HG02870 (cell line): ENCODE data around the gene ZNF335.

Experiments used
- ATAC-seq: cut with Tn5 transposase; IDR thresholded peaks from one replicate; pipeline ENCODE4 v1.9.1; 2021; ENCODE audit warnings: mild to moderate bottlenecking, moderate library complexity; ENCODE audit not compliant: unreplicated experiment

The ZNF335 gene

DNA sequence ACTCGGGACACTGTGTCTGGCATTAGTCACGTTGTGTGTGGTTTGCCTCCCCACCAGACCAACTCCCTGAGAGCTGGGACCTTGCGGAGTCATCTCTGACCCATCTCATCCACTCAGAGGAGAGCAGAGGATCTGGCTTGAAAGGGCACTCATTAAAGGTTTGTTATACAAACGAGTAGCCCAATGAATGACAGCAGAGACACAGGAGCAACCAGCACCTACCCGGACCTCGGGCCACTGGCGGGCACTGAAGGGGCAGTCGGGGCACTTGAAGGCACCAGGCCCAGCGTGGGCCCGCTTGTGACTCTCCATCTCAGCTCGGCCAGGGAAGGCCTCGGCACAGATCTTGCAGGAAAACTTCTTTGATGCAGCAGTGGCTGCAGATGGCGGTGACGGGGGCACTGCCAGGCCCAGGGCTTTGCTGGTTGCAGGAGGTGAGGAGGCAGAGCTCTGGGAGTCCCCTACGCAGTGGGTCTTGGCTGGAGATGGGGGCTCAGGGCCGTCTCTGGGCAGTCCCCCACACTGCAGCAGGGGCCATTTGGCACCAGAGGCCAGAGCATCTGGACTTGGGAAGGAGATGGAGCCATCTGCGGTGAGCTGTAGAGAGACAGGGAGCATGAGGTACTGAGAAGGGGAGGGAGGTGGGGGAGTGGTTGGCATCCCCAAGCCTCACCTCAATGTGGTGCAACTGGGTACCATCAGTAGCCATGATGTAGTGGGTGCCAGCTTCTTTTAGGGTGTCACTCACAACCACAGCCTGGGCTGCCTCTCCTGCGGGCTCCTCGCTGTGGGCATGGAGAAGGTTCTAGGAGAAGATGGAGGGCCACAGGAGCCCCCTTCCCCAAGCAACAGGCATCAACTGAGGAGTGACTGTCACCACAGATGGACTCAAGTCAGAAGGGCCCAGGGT is 19.8 kb downstream of the ZNF335 start:
- ATAC-seq: no peak

DNA sequence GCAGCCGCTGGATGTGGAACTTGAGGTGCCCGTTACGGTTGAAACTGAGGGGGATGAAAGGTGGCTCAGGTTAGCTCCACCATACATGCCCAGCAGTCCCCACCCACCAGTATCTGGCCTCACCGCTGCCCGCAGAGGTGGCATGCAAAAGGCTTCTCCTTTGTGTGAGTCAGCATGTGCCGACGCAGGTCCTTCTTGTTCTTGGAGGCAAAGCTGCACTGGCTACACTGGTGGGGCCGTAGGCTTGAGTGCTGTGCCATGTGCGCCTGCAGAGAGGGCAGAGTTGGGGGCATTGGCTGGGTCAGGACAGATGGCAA is 21.7 kb downstream of the ZNF335 start:
- no peak for ATAC-seq

DNA sequence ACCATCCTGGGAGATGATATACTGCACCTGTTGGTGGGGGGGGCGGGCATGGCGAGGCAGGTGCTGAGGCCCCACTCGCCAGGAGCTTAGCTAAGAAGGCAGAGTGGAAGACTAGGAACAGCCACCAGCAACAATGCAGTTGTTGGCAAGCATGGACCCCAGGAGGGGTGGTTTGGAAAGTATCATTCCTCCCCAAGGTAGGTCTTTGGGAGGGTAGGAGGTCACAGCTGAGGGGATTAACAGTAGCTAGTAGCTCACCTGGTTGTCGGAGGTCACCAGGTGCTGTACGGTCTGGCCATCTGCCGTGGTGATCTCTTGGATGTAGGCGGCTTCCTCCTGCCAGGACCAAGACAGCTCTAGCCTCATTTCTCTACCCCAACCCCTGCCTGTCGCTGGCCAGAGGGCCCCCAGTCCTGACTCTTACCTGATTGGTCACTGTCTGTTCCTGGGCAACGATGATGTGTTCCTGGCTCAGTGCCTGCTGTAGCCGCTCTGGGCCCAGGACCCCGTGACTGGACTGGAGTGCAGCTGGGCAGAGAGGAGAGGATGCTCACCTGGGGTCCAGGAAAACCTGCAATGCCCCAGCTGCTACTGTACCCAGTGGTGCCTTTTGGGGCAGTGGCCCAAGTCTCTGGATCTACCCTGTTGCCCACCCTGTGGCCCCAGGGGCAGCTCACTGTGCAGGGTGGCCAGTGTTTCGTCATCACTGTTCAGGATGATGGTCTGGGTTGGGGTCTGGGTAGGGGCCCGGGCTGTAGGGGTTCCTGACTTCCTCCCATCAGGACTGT is 22.3 kb downstream of the ZNF335 start:
- ATAC-seq: no peak

DNA sequence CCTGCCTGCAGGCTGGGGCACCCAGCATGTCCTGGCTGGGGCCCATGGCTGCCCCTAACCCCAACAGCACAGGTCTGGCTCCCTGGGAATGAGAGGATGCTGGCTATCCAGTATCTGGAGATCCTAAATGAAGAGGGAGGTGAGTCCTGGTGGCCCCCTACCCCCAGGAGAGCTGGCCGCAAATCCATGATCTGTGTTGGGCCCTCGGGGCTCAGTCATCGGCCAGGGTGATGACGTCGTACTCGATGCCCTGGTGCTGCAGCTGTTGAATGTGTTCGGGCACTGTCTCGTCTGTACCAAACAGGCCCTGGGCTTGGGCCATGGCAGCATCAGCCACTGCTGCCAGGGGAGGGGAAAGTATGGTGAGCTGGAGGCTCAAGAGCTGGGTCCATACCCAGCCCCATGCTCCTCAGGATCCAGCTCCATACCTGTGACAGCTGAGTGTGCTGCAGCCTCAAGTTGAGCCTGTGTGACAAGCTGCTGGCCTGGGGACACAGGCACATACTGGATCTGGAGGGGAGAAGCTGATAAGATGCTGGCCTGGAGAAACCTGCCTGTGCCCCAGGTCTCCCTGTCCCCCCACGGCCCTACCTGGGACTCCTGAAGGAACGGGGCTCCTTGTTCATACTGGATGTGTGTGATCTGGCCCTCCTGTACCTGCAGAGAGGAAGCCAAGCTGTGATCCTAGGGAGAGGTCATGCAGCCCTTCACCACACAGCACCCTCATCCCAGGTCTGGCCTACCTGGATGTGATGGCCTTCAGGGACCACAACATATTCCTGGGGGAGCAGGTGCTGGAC is 23.1 kb downstream of the ZNF335 start:
- ATAC-seq: no peak

DNA sequence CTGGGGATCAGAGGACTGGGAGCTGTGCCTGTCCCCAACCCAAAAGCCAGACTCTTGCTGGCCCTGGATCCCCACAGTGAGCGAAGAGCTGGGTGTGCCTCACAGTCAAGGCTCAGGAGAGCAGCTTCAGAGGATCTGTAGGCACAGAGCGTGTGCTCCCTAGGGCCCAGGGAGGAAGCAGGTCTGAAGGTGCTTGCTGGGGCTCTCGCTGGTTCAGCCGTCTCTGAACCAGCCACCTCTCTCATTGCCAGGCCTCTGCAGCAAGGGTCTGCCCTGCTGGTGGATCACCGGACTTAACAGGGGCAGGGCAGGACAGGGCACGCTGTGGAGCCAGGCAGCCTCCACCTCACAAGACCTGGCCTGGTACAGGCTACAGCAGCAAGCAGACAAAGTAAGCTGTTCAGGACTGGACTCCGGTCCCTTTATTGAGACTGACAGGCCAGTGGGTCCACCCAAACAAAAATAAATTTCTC is 23.7 kb downstream of the ZNF335 start:
- ATAC-seq: no peak

GRCh38 chr20:45947110-45947866 is 24.7 kb downstream of the ZNF335 start:
- no peak for ATAC-seq

- ATAC-seq: peak; percentile 45
These were observed 25.6 kb downstream of the ZNF335 start for GRCh38 chr20:45946149-45946970.

DNA sequence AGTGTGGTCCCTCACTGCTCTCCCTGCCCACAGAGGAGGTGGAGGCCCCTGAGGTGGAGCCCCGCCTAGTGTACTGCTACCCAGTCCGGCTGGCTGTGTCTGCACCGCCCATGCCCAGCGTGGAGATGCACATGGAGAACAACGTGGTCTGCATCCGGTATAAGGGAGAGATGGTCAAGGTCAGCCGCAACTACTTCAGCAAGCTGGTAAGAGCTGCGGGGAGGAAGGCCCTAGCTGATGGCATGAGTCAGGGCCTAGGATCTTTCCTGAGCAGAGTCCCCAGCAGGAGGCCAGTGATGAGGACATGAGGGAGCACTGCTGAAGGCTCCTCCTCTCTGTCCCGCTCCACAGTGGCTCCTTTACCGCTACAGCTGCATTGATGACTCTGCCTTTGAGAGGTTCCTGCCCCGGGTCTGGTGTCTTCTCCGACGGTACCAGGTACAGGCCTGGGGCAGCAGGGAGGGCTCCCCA is 26.3 kb downstream of the ZNF335 start:
- no peak for ATAC-seq

GRCh38 chr20:45944965-45945677 is 26.9 kb downstream of the ZNF335 start:
- ATAC-seq: no peak

DNA sequence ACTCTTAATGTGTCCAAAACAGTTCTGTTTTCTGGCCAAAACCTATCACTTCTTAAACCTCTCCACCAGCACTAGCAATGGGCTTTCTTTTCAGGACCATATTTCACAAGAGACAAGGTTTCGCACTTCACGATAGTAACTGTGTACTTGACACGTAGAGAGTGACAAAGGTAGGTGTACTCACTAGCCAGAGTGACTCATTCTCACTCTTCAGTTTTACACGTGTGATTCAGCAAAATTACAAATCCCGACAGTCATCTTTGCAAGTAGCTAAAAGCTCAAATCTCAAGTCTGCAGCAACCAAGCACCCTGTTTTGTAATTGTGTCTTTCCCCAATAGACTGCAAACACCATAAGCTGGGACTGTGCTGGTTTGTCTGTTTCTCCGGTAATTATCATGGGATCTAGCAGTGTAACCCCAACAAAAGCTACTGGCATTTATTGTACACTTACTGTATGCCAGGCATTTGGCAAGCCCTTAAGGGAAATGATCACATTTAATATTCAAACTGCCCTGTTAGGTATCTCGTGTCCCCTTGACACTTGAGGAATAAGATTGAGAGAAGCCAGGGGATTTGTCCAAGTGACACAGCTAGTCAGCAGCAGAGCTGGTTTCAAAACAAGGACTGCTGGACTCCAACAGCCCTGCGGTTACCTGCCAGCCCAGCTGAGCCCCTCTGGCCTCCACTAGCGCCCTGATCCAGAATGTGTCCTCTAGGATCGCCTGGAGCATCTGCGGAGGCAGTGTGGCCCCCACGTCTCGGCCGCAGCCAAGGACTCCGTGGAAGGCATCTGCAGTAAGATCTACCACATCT is 27.6 kb downstream of the ZNF335 start:
- no peak for ATAC-seq

DNA sequence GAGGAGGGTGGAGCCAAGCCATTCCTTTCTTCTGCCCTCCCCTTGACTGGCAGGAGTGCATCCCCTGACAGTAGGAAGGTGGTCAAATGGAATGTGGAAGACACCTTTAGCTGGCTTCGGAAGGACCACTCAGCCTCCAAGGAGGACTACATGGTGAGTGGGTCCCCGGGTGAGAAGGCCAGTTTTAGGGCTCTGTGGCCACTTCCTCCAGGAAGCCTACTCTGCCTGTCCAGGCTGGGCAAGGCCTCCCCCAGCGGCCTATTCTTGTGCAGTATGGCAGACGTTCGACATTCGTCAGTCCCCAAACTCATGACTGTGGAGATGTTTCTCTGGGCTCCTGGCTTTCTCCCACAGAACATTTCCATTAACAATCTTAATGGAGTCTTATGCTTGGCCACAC is 28.4 kb downstream of the ZNF335 start:
- ATAC-seq: no peak

- ATAC-seq: no peak
These were observed 31.5 kb downstream of the ZNF335 start for GRCh38 chr20:45940469-45940868.

GRCh38 chr20:45940053-45940452 is 31.9 kb downstream of the ZNF335 start:
- no peak for ATAC-seq

DNA sequence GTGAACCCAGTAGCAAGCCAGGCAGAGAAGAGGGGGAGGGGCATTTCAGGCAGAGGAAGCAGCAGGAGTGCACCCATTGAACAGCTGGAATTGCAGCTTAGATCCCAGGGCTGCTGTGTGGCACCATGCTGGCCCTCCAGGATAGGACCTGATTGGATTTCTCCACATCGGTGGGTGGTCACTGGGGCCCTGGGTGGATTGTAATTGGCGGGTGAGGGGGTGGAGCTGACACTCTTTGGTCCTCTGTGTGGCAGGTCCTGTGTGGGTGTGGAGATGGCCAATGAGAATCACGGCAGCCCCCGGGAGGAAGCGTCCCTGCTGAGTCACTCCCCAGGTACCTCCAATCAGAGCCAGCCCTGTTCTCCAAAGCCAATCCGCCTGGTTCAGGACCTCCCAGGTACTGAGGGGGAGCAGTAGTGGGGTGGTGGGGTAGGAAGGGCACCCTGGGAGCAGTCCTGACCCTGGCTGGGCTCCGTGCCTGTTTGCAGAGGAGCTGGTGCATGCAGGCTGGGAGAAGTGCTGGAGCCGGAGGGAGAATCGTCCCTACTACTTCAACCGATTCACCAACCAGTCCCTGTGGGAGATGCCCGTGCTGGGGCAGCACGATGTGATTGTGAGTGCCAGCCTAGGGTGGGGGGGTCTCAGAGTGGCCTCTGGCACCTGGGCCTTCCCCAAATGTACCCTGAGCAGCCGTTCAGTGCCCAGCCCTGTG is 33.1 kb downstream of the ZNF335 start:
- no peak for ATAC-seq

- no peak for ATAC-seq
These were observed 34.2 kb downstream of the ZNF335 start for GRCh38 chr20:45937765-45938164.

GRCh38 chr20:45935416-45936046 is 36.5 kb downstream of the ZNF335 start:
- no peak for ATAC-seq
